ENCODE results near the gene IGF2R. TPM values are rescaled to one million over a fixed set of nuclear protein-coding genes. Genes with fewer than 3 reads are reported as not detected.
A peak's percentile ranks its signal among the peaks of the same experiment; 100 is the strongest.
"Not testable (repeated sequence)": the region's sequence is repeated elsewhere in the genome, so short reads cannot be mapped to it uniquely, and the experiment has no call there.

IGF2R gene
- polyA plus RNA-seq, 1 donor: 146 TPM

DNA sequence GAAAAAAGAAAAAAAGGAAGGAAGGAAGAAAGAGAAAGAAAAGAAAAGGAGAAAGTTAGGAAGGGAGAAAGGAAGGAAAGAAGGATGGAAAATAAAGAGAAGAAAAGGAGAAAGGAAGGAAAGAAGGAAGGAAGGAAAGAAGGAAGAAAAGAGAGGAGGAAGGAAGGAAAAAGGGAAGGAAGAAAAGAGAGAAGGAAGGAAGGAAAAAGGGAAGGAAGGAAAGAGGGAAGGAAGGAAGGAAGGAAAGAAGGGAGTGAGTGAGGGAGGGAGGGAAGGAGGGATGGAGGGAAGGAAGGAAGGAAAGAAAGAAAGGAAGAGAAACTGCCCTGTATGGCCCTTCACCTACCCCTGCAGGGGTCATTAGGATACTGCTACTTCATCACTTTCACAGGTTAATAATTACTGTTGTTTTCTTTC is 12.9 kb upstream of the IGF2R start:
- no peak for DNase-seq

DNA sequence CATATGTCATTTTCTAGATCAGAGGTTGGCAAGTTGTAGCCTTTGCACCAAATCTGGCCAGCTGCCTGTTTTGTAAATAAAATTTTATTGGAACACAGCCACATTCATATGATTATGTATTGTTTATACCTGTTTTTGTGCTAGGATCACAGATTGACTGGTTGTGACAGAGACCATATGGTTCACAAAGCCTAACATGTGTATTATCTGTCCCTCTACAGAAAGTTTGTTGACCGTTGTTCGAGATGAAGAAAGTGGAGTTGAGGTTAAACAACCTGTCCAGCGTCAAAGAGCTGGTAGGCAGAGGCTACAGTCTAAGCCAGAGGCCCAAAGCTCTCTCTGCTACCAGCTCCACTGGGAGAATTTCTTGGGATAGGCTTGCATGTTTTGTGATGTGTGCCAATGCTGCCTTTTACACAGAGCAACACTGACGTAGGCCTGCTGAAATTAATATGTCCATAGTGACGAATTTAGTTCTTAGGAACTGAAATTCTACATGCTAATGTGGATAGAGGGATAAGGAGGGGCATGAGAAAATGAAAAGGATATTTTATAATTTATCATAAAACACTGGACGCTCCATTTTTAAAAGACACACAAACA is 11.7 kb upstream of the IGF2R start:
- no peak for DNase-seq

DNA sequence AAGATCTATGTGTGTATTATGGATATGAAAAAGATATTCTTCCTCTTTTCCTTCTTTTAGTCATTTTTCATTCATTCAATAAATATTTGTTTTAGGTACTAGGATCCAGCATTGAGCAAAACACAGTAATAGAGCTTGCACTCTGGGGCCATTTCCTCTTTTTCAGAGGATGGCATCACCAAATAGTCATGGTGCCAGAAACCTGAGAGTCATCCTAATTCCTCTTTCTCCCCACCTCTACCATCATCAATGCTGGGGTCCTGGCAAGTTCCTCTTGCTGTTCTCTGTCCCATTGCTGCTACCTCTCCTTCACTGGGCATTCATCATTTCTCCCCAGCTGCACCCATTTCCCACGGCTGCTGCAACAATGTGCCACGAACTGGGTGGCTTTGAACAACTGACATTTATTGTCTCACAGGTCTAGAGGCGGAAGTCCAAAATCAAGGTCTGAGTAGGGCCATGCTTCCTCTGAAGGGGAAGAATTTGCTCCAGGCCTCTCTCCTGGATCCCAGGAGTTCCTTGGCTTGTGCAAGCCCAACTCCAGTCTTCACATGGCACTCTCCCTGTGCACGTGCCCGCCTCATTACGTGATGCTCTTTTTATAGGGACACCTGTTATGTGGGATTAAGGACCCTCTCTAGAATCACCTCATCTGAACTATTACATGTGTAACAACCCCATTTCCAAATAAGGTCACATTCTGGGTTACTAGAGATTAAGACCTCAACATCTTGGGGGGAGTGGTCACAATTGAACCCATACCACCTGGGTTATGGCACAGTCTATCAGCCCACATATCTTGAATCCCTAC is 9.5 kb upstream of the IGF2R start:
- DNase-seq: no peak

DNA sequence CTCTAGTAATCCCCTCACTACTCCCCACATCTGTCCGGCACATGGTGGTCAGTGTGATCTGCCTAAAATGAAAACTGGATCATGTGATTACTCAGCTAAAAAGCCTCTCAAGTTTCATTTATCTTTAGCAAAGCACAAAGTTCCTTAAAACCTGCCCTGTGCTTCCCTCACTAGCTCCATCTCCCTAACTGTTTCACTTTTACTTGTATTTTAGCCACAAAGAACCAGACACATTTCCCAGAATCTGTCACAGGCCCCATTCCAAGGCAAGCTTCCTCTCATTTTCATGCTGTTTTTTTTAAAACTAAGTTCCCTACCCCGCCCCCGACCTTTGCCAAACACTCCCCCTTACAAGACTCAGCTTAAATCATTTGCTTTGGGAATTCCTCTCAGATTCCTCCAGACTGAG is 8.9 kb upstream of the IGF2R start:
- no peak for DNase-seq

DNA sequence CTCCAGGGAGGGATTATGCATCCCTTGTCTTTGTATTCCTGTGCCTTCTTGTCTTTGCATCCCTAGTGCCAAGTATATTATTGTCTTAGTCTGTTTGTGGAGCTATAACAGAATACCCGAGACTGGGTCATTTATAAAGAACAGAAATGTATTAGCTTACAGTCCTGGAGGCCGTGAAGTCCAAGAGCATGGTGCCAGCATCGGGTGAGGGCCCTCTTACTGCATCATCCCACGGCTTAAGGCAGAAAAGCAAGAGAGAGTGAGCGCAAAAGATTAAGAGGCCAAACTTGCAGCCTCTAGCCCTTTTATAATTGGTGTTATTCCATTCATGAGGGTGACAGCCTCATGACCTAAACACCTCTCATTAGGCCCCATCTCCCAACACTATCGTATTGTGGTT is 8.4 kb upstream of the IGF2R start:
- DNase-seq: no peak

DNA sequence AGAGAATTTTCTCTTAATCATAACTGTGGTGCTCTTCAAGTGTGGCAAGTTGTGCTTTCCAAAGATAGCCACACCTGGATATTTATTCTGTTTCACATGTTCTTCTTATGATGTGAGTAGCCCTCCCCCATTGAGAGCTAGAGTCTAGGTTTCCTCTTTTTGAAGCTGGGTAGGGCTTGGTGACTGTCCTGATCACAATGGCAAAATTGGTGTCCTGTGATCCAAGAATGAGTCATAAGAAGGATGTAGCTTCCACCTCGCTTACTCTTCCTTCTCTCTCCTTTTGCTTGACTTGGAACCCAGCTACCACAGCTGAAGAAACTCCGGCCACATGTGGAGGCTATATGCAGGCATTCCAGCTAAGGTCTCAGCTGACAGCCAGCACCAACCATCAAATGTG is 7.4 kb upstream of the IGF2R start:
- no peak for DNase-seq

DNA sequence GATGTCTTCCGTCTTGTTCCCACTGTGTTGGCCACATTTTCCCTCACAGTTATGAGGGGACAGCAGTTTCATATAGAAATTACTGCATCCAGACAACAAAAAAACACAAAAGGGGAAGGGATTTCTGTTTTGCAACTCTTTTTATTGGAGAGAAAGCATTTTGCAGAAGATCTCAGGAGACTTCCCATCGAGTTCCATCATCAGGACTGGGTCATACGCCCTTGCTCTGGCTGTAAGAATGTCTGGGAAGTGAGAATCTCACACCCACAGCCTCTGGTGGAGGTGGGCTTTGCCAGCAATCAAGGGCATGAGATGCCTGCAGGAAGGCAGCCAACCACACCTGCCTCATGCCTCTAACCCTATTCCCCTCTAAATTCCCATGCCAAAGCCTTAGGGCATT is 5.8 kb upstream of the IGF2R start:
- DNase-seq: no peak

DNA sequence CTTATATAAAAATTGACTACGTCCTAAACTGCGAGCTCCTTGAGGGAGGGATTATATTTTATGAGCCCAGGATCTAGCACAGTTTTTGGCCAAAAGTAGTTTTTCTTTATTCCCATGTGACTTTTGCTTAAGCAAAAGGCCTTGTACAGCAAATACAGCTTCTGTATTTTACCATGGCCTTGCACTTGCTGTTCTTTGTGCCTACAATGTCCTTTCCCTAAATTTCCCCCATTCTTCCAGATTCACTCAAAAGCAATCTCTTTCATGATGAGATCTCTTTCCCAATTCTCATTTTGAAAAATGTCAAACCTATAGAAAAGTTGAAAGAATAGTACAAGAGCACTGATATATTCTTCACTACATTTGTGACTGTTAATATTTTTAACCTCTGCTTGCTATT is 4.8 kb upstream of the IGF2R start:
- no peak for DNase-seq

DNA sequence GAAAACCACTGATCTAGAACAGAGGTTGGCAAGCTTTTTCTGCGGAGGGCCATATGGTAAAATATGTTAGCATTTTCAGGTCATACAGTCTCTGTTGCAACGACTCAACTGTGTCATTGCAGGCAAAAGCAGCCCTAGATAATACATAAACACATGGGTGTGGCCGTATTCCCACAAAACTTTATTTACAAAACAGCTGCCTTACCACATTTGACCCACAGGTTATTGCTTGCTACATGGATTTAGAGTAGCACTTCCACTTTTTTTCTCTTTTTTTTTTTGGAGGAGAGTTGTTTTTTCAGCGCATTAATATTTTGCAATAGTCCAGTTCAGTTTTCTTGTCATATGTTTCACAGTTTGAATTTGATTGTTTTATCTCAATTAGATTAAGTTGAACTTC is 2.5 kb upstream of the IGF2R start:
- DNase-seq: no peak

DNA sequence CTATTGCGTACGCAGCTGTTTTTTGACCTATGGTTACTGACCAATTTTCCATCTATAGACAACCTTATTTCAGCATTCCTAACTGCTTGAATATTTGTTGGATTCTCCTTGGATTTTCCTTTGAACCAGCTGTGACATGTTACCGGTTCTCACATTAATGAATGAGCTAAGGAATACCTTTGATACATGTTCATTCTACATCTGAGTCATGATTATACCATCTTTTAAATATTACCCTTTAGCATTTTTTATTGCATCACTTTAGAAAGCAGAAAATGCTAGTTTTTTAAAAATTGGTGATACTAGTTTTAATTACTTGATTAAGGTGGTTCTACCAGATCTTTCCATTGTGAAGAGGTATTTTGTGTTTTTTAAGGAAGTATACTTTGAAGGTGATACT is 1.9 kb upstream of the IGF2R start:
- no peak for DNase-seq

DNA sequence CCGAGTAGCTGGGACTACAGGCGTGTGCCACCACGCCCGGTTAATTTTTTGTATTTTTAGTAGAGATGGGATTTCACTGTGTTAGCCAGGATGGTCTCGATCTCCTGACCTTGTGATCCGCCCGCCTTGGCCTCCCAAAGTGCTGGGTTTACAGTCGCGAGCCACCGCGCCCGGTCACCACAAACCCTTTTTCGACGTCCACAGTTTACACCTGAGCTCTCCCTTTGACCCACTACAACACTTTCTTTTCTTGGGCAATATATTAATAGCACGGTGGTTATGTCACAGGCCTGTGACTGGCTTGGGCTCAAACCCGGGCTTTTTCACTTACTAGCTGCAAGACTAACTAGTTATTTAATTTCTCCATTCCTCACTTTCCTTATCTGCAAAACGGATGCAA is 1.3 kb upstream of the IGF2R start:
- not testable (repeated sequence) for DNase-seq

DNA sequence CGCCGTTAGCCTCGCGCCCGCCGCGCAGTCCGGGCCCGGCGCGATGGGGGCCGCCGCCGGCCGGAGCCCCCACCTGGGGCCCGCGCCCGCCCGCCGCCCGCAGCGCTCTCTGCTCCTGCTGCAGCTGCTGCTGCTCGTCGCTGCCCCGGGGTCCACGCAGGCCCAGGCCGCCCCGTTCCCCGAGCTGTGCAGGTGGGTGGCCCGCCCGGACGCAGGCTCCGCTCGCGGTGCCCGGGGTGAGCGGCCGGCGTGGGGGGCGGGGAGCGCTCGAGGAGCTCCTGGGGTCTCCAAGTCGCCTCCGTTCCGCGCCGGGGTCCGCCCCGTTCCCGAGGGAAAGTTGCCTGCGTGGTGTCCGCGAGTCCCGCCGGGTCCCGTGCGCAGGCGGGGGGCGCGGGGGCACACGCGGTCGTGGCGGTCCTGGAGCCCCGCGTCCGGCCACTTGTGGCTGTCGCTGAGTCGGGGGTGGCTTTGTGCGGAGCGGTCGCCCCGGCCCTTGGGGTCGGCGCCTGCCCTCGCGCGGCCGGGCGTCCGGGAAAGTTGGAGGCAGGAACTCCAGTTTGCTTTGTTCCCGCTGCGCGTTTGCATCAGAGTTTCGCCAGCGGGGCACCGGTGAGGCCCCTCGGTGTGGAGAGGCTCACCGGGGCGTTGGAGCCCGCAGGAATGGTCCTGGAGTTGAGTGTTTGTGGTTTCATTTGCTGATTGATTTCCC is 476 bp downstream of the IGF2R start:
- DNase-seq: no peak

DNA sequence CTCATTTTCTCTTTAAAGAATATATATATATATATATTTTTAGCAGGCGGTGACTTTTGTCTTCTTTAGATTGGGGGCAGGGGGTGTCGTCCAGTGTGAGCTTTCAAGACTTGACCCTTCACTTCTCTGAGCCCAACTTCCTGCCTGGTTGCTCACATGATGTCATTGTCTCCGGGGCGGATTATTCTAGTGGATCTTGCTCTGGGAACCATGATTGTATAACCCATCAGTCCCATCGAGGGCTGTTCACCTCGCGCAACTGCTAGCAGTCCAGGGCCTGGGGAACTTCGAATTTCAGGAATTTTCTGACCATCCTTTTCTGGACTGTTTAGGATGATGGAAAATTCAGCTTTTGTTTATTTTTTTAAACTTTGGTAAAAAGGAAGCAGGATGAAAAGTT is 1.0 kb downstream of the IGF2R start:
- peak; percentile 82 for DNase-seq

DNA sequence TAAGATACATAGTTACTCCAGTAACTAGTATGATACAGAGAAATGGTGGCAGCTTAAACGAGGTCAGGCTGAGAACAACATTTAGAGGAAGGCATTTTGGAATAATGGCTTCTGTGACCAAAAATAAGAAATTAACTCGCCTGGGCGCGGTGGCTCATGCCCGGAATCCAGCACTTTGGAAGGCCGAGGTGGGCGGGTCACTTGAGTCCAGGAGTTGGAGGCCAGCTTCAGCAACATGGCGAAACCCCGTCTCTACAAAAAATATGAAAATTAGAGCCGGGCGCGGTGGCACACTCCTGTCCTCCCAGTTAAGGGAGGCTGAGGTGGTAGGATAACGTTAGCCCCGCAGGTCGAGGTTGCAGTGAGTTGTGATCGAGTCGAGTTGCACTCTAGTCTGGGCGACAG is 1.8 kb downstream of the IGF2R start:
- no peak for DNase-seq

DNA sequence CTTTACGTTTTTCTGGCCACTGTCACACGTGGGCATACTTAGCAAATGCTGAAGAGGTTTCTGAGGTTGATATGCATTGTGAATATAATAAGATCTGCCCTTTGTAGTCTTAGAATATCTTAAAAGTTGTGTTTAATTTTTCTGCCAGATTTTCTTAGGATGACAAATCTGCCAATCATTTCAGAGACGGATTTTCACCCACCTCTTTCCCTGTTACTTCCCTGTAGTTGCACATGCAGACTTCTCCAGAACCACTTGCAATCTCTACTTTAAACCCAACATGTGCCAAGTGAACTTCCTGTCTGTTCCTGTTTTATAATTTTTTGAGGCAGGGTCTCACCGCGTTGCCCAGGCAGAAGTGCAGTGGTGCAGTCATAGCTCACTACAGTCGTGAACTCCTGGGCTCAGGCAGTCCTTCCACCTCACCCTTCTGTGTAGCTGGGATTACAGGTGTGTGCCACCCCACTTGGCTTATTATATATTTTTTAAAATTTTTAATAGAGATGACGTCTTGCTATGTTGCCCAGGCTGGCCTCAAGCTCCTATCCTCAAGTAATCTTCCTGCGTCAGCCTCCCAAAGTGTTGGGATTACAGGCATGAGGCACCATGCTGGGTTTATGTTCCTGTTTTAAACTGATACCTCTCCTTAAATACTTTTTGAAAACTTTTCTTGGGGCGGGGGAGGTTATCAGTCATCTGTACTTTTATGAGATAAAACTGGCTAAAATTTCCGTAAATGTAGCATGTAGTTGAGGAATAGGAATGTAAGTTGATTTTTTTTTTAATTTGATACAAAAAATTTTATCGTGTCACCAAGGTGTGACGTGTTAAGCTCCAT is 2.7 kb downstream of the IGF2R start:
- DNase-seq: no peak

DNA sequence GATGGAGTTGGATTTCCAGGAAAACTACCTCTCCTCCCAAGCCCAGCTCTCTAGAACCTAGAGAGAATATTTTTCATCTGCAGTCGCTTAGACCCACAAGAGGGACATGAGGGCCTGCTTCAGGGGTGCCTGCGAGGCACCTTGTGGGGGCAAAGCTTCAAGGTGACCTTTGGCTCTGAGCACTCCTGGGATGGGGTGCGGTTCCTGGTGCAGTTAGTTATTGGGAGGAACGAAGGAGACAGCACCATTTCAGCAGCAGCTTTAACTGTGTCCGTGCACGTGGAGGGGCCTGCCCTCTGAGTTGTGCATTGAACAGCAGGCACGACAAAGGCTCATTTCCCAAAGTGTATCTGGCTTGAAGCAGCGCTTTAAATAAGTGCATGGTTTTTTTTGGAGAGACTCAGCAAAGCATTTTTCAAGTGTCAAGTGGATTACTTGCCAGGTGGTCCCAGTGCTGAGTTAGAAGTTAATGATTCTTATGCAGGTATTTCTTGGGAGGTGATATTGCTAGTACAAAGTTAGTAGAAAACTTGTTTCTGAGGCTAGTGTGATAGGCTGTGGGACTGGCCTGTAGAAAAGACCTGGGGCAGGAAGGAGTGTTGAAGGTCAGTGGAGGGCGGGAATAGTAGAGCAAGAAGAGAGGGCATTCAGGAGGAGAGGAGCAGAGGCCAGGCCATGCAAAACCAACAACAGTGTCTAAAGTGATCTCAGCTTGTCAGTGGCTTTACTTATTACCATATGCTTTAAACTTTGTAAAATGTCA is 3.8 kb downstream of the IGF2R start:
- no peak for DNase-seq

DNA sequence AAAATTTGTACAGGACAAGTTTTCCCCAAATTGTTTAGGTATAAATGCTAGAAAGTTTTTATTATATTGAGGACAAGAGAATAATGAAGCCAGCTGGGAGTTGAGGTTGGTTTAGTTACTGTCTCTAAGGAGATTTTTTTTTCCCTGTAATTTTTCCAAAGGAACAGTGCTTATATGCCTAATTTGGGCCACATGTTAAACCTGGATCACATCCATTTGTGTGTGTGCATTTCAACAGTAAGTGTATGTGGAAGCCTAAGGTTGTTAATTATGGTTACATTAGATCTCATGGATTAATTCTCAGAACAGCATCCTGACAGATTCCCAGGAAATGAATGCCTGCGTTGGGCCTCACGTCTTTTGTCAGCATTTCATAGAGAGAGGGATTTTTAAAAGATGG is 4.5 kb downstream of the IGF2R start:
- DNase-seq: no peak

DNA sequence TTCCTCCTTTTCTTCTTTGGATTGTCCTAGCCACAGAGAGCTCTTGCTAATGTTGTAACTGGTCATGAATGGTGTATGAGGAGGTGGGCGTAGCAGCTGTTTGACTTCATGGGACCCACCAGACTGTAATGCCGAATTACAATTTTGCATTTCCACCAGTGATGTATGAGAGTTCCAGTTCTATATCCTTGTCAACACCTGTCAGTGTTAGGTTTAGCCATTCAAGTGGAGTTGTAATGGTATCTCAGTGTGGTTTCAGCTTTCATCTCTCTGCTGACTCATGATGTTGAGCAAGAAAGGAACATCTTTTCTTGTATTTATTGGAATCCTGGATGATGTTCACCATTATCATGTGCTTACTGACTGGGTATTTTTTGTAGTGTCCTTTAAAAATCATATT is 5.1 kb downstream of the IGF2R start:
- no peak for DNase-seq

DNA sequence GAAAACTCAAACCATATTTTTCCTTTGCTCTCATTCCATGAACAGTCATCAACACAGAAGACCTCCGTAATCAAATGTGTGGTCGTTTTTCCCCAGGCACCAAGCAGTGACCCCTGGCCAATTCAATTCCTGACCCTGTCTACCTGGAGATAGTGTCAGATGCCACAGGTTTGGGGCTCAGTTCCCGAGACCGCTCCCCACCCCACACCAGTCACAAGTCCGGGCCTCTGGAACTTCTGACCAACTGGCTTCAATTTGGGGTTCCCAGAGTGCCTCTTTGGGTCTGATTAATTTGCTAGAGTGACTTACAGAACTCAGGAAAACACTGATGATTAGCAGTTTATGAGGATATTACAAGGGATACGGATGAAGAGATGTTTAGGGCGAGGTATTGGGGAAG is 6.0 kb downstream of the IGF2R start:
- DNase-seq: no peak

DNA sequence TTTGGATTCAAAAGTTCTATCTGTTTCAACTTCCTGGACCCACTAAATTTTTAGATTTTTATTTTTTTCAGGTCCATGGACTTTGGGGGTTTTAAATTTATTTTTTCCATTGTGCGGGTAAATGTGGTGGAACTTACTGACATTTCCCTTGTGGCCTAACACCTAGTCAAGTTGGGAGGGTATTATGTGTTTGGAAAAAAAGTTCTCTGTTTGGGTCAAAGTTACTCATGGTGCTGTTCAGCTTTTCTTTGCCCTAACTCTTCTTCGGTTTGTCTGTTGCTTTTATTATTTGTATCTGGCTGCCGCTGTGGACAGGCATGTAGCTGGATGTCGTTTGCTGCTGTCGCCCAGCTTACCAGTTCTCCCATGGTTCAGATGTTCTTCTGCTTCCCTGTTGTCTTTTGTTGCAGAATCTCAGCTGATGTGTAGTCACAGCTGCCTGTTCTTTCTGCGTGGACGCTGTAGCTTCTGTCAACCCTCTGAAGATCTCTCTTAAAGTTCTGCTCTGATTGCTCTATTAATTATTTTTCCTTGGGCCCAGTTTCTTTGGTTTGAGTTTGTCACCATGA is 7.9 kb downstream of the IGF2R start:
- no peak for DNase-seq

DNA sequence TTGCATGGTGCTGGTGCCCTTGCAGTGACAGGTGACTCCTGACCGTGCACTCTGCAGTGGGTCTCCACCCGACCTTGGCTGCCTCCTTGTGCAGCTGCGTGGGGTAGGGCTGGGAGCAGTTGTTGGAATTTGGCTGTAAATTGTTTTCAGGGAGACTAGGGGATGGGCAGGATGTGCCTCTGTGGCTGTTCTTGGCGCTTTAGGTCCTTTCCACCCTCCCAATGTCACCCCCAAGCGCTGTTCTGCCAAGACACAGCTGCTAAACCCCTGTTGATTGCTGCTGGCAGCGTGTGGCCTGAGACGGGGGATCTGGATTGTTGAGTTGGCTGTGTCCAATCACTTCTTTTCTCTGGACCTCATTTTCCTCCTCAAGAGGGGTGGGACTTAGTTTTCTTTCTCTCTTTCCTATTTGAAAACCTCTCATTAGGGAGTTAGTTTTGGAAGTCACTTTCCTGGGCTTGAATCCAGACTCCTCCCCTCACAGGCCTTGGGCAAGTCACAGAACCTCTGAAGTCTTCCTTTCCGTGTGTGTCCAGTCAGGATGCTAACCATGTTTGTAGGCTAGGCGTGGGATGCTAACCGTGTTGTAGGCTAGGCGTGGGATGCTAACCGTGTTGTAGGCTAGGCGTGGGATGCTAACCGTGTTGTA is 8.5 kb downstream of the IGF2R start:
- peak; percentile 86 for DNase-seq
